Islet precursor cell (in vitro differentiated cells): ENCODE data around the gene EMID1.
A peak's percentile ranks its signal among the peaks of the same experiment; 100 is the strongest.

Experiments used
- DNase-seq: peaks from one replicate; pipeline ENCODE4 v3.0.0-alpha.2; 2018

EMID1 gene

GRCh38 chr22:29195118-29195963, 10.4 kb upstream of the EMID1 start:
- no peak for DNase-seq

- no peak for DNase-seq
These were observed 9.6 kb upstream of the EMID1 start for GRCh38 chr22:29195964-29196666.

GRCh38 chr22:29197096-29197495, 8.6 kb upstream of the EMID1 start:
- no peak for DNase-seq

GRCh38 chr22:29198240-29198639, 7.5 kb upstream of the EMID1 start:
- no peak for DNase-seq

GRCh38 chr22:29199702-29200400, 5.8 kb upstream of the EMID1 start:
- DNase-seq, result no peak

- no peak for DNase-seq
These were observed 4.8 kb upstream of the EMID1 start for GRCh38 chr22:29200901-29201300.

- DNase-seq, result no peak
These were observed 3.9 kb upstream of the EMID1 start for GRCh38 chr22:29201782-29202181.

GRCh38 chr22:29202212-29203192, 3.2 kb upstream of the EMID1 start:
- peak; percentile 67 for DNase-seq

GRCh38 chr22:29203488-29204454, 1.9 kb upstream of the EMID1 start:
- no peak for DNase-seq

GRCh38 chr22:29204455-29205183, 1.1 kb upstream of the EMID1 start:
- no peak for DNase-seq

GRCh38 chr22:29205252-29205593, 473 bp upstream of the EMID1 start:
- no peak for DNase-seq

GRCh38 chr22:29206372-29207242, 911 bp downstream of the EMID1 start:
- no peak for DNase-seq

- no peak for DNase-seq
These were observed 1.5 kb downstream of the EMID1 start for GRCh38 chr22:29207243-29207550.

GRCh38 chr22:29207562-29208501, 2.1 kb downstream of the EMID1 start:
- DNase-seq, result no peak

- DNase-seq, result no peak
These were observed 2.8 kb downstream of the EMID1 start for GRCh38 chr22:29208502-29208862.

GRCh38 chr22:29208879-29209623, 3.4 kb downstream of the EMID1 start:
- no peak for DNase-seq

- DNase-seq, result no peak
These were observed 3.9 kb downstream of the EMID1 start for GRCh38 chr22:29209624-29209929.

- no peak for DNase-seq
These were observed 5.4 kb downstream of the EMID1 start for GRCh38 chr22:29211066-29211465.
